Left lung (tissue), 10 donors: ENCODE data around the gene ZNF726. TPM values are rescaled to one million over a fixed set of nuclear protein-coding genes. Genes with fewer than 3 reads are reported as not detected.
"Not testable (repeated sequence)": the region's sequence is repeated elsewhere in the genome, so short reads cannot be mapped to it uniquely, and the experiment has no call there.

Experiments
- ATAC-seq: fragments of 200-7000 bp; cut with Tn5 transposase; one replicate; pipeline ENCODE4 v1.9.1; 2020; ENCODE audit warnings: moderate library complexity
- DNase-seq, 4 donors: peaks; one replicate each; pipeline ENCODE4 v3.0.0-alpha.2; 2013 to 2020
- H3K27ac ChIP-seq, 2 donors: fragments of 200-600 bp; sonication (generic) in 1 of 2; one replicate each; pipeline versions ENCODE4 v1.5.0 to v1.8.0; 2020 to 2021
- H3K27me3 ChIP-seq, 2 donors: fragments of 200-600 bp; sonication (generic) in 1 of 2; one replicate each; pipeline versions ENCODE4 v1.5.0 to v1.8.0; 2020 to 2021
- H3K36me3 ChIP-seq, 2 donors: fragments of 200-600 bp; sonication (generic) in 1 of 2; one replicate each; pipeline versions ENCODE4 v1.5.0 to v1.8.0; 2020 to 2021
- H3K4me1 ChIP-seq, 2 donors: fragments of 200-600 bp; one replicate each; pipeline ENCODE4 v1.8.0; 2021
- H3K4me3 ChIP-seq, 2 donors: fragments of 200-600 bp; sonication (generic) in 1 of 2; one replicate each; pipeline versions ENCODE4 v1.5.0 to v1.8.0; 2020 to 2021; ENCODE audit warnings: mild to moderate bottlenecking in 1 of 2
- H3K9me3 ChIP-seq, 2 donors: fragments of 200-600 bp; sonication (generic) in 1 of 2; one replicate each; pipeline versions ENCODE4 v1.5.0 to v1.8.0; 2020 to 2021
- CTCF ChIP-seq, 2 donors: fragments of 200-600 bp; sonication (generic) in 1 of 2; IDR thresholded peaks; one replicate each; pipeline versions ENCODE4 v1.5.0 to v1.8.0; 2021; ENCODE audit warnings: antibody characterized with exemption in 2 of 2
- intact Hi-C, 2 donors: fragments of 100-400 bp; cut with DNase I; formaldehyde crosslinking; loops; one replicate each; pipeline versions ENCODE4 v1.11.2 to v1.14.2; 2022
- polyA plus RNA-seq, 6 donors: library from polyadenylated mRNA; unstranded; fragments of 120-200 nt; gene quantifications; one replicate each; pipeline ENCODE4 v1.2.1, GENCODE V29; 2013; ENCODE audit not compliant: insufficient read length in 6 of 6
- total RNA-seq, 2 donors: library from RNA; stranded (reverse); fragmentation: NEBNext Ultra II Directional; extraction: Animal tissue kit (Norgen Biotek cat#: 25700); gene quantifications; one replicate each; pipeline ENCODE4 v1.2.1, GENCODE V29; 2021
- donor health status: DM: no; HTN: yes; CAD: no.
- donor health status: DM: no; HTN: no; CAD: no.

ZNF726 gene
- total and polyA plus RNA-seq, 8 donors = 4.0 to 19.4 (median 13.2) TPM

GRCh38 chr19:23876261-23876660 is 38.4 kb upstream of the ZNF726 start:
- intact Hi-C loops = no loop called here

DNA sequence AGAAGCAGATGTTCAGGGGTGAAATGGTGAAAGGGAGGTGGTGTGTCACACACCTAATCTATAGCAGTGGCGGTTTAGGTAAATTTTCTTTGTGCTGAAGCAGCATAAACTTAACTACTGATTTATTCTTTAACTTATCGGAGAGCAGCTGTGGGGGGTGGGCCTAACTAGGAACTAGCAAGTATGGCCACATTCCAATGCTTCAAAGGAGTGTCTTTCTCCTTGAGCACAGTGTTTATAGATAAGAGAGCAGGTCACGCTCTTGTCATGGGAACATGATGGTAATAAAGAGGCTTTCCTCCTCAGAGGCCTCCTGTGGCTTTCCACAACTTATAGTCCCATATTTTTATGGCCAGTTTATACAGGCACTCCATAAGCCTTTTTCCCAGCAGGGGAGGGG is 37.9 kb upstream of the ZNF726 start:
- H3K4me3 ChIP-seq, H3K4me1 ChIP-seq, H3K27me3 ChIP-seq, intact Hi-C loops, H3K27ac ChIP-seq, H3K36me3 ChIP-seq, ATAC-seq: not testable (repeated sequence)
- DNase-seq = peak in 1 of 4 donors; percentile 53
- peaks cover 0 to 22% of the 10 kb centered on the region in 2 donors for H3K9me3 ChIP-seq

More at GRCh38 chr19:23876261-23876660, 38.4 kb upstream of the ZNF726 start:
- peaks cover 0 to 22% of the 10 kb centered on the region in 2 donors for H3K9me3 ChIP-seq
- H3K27ac ChIP-seq = no peak overlapping the region
- no peak overlapping the region for H3K4me3 ChIP-seq
- H3K36me3 ChIP-seq = no peaks in the 10 kb centered on the region
- H3K4me1 ChIP-seq = no peaks in the 10 kb centered on the region
- no peak for ATAC-seq
- DNase-seq = peak in 1 of 4 donors; percentile 35
- no peaks in the 10 kb centered on the region for H3K27me3 ChIP-seq
- no peak for TF ChIP-seq CTCF (IDR thresholded peaks at IDR 0.05)

DNA sequence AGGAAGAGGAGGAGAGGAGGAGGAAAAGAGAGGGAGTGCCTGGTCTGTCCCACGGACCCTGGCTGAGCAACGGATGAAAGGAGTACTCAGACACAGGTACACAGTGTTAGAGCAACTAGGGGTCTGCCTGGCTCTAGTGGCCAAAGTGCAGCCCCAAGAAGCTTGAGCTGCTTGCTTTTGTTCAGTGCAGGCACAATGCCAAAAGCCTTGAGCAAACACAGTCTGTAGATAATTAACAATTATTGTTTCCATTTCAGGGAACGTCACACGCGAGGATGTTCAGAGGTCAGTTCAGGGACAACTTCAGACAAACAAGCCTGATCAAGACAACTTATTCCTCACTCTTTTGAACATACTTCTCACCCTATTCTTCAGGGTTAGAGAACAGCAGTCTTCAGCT is 32.2 kb upstream of the ZNF726 start:
- intact Hi-C loops = no loop called here
- no peaks in the 10 kb centered on the region for H3K36me3 ChIP-seq
- H3K9me3 ChIP-seq = peaks cover 0 to 32% of the 10 kb centered on the region in 2 donors
- H3K27me3 ChIP-seq = no peaks in the 10 kb centered on the region
- H3K27ac ChIP-seq = no peak overlapping the region
- TF ChIP-seq CTCF (IDR thresholded peaks at IDR 0.05) = no peak
- H3K4me3 ChIP-seq = no peak overlapping the region
- ATAC-seq (no peak), DNase-seq (peak in 1 of 4 donors; percentile 23)
- no peaks in the 10 kb centered on the region for H3K4me1 ChIP-seq

- Histone ChIP-seq H3K27ac (no peak overlapping the region), H3K27me3 (no peaks in the 10 kb centered on the region), H3K4me1 (no peaks in the 10 kb centered on the region), H3K4me3 (no peak overlapping the region), H3K36me3 (no peaks in the 10 kb centered on the region), H3K9me3 (peaks cover 0 to 45% of the 10 kb centered on the region in 2 donors)
- intact Hi-C loops = no loop called here
- no peak for TF ChIP-seq CTCF (IDR thresholded peaks at IDR 0.05)
- no peak for ATAC-seq
- DNase-seq = no peak
Measured at GRCh38 chr19:23884363-23884762, 30.3 kb upstream of the ZNF726 start.

GRCh38 chr19:23887642-23888041 is 27.0 kb upstream of the ZNF726 start:
- DNase-seq (no peak), ATAC-seq (no peak)
- Histone ChIP-seq H3K27me3 (no peaks in the 10 kb centered on the region), H3K4me3 (no peak overlapping the region), H3K4me1 (no peaks in the 10 kb centered on the region), H3K27ac (no peak overlapping the region), H3K36me3 (no peaks in the 10 kb centered on the region), H3K9me3 (peaks cover 0 to 44% of the 10 kb centered on the region in 2 donors)
- intact Hi-C loops = no loop called here
- TF ChIP-seq CTCF (IDR thresholded peaks at IDR 0.05) = no peak

- peaks cover 0 to 22% of the 10 kb centered on the region in 2 donors for H3K9me3 ChIP-seq
- H3K4me1 ChIP-seq, H3K4me3 ChIP-seq, H3K36me3 ChIP-seq, H3K27me3 ChIP-seq, intact Hi-C loops, H3K27ac ChIP-seq, ATAC-seq: not testable (repeated sequence)
- DNase-seq = peak in 1 of 4 donors; percentile 52
Measured at GRCh38 chr19:23896096-23896495, 18.6 kb upstream of the ZNF726 start.
